Adrenal gland (tissue), 5 donors: ENCODE results near the gene C13orf42.

Experiments used
- CTCF ChIP-seq, 6 experiments: fragments of 450-650 bp in 4 of 6; fragments of 200-600 bp in 2 of 6; sonication (generic) in 1 of 6; IDR thresholded peaks; 1 replicate in 5 of 6; 2 replicates in 1 of 6; pipeline versions ENCODE4 v1.5.1 to v1.8.0; 2016 to 2021; ENCODE audit warnings: antibody characterized with exemption in 6 of 6, mild to moderate bottlenecking in 2 of 6, moderate library complexity in 1 of 6
- POLR2A ChIP-seq, 2 donors: fragments of 450-650 bp; IDR thresholded peaks; one replicate each; pipeline ENCODE4 v1.6.1; 2017; ENCODE audit warnings: antibody characterized with exemption in 2 of 2, mild to moderate bottlenecking in 2 of 2, moderate library complexity in 1 of 2
- donor health status: DM: no; HTN: no; CAD: no.

GRCh38 chr13:51045451-51045850 is 65.6 kb downstream of the C13orf42 start:
- TF ChIP-seq CTCF (IDR thresholded peaks at IDR 0.05) (no peak), POLR2A (IDR thresholded peaks at IDR 0.05) (no peak)
